Smooth muscle cell (in vitro differentiated cells): Measurements from ENCODE around the gene HDAC7. TPM values are rescaled to one million over a fixed set of nuclear protein-coding genes. Genes with fewer than 3 reads are reported as not detected.

ENCODE experiments used
- DNase-seq: peaks from one replicate; lab custom pipeline; 2025; ENCODE audit not compliant: unreplicated experiment; lab: John Stamatoyannopoulos, UW
- H2AFZ ChIP-seq: fragments of 200-600 bp; sonication (generic); 2 replicates; pipeline ENCODE4 v1.6.0; 2016; ENCODE audit warnings: antibody characterized with exemption, low read depth, mild to moderate bottlenecking
- H3F3A ChIP-seq: fragments of 200-600 bp; sonication (generic); 2 replicates; pipeline ENCODE4 v1.6.0; 2017; ENCODE audit warnings: antibody characterized with exemption, low read depth
- H3K27ac ChIP-seq: fragments of 200-600 bp; sonication (generic); 2 replicates; pipeline ENCODE4 v1.5.1; 2016; ENCODE audit warnings: low read depth, mild to moderate bottlenecking
- H3K27me3 ChIP-seq: fragments of 200-600 bp; sonication (generic); 2 replicates; pipeline ENCODE4 v1.6.1; 2016; ENCODE audit warnings: low read depth, mild to moderate bottlenecking
- H3K36me3 ChIP-seq: fragments of 200-600 bp; sonication (generic); 2 replicates; pipeline ENCODE4 v1.5.1; 2016; ENCODE audit warnings: low read depth
- H3K4me1 ChIP-seq: fragments of 200-600 bp; sonication (generic); 2 replicates; pipeline ENCODE4 v1.5.1; 2016; ENCODE audit warnings: low read depth
- H3K4me2 ChIP-seq: fragments of 200-600 bp; sonication (generic); 2 replicates; pipeline ENCODE4 v1.6.0; 2016; ENCODE audit warnings: mild to moderate bottlenecking
- H3K4me3 ChIP-seq: fragments of 200-600 bp; sonication (generic); 2 replicates; pipeline ENCODE4 v1.5.1; 2016; ENCODE audit warnings: mild to moderate bottlenecking
- H3K79me2 ChIP-seq: fragments of 200-600 bp; sonication (generic); 2 replicates; pipeline ENCODE4 v1.6.0; 2016; ENCODE audit warnings: low read depth, mild to moderate bottlenecking
- H3K9ac ChIP-seq: fragments of 200-600 bp; sonication (generic); 2 replicates; pipeline ENCODE4 v1.6.0; 2016; ENCODE audit warnings: low read depth
- H3K9me3 ChIP-seq: fragments of 200-600 bp; sonication (generic); replicated peaks from 2 replicates; pipeline ENCODE4 v1.5.1; 2016; ENCODE audit warnings: low read depth
- H4K20me1 ChIP-seq: fragments of 200-600 bp; sonication (generic); 2 replicates; pipeline ENCODE4 v1.6.0; 2016; ENCODE audit warnings: low read depth
- WGBS: methylation state at CpG from one replicate; pipeline ENCODE4 v1.1.7; 2016; ENCODE audit warnings: low lambda C conversion rate; 5-methylcytosine and 5-hydroxymethylcytosine counted together
- polyA plus RNA-seq: library from polyadenylated mRNA; unstranded; fragments of >200 nt; fragmentation: Nextera tagmentation; extraction: Ambion mirVana; gene quantifications from 2 replicates; pipeline ENCODE4 v1.2.1, GENCODE V29; 2016
- total RNA-seq: library from RNA; depleted of rRNA; stranded (reverse); fragments of >200 nt; gene quantifications from 2 replicates; pipeline ENCODE4 v1.2.3, GENCODE V29; 2014
- TF ChIP-seq, protein P1 (sequence below): fragments of 200-600 bp; sonication (generic); IDR thresholded peaks from 2 replicates; pipeline ENCODE4 v1.5.1; 2017; ENCODE audit warnings: borderline replicate concordance, mild to moderate bottlenecking, antibody characterized with exemption; ENCODE audit not compliant: insufficient read depth, poor library complexity, severe bottlenecking

The HDAC7 gene
- total and polyA plus RNA-seq, 2 experiments from 2014 or later: 24.1 to 32.4 TPM

DNA sequence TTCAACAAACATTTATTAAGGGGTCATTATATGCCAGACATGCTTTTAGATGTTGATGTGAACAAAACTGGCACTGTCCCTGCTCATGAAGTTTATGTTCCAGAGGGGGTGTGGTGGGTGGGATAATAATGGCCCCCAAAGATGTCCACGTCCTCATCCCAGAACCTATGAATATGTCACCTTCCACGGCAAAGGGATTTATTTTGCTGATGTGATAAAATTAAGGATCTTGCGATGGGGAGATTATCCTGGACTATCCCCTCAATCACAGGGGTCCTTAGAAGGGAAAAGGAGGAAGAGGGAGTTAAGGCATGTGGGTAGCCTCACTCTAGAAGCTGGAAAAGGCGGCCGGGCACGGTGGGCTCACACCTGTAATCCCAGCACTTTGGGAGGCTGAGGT, 48.4 kb downstream of the HDAC7 start:
- no peaks in the 10 kb centered on the region for H3K9me3 ChIP-seq
- H3K4me1 ChIP-seq: peaks cover 4% of the 10 kb centered on the region
- no peak overlapping the region for H3K27ac ChIP-seq
- no peaks in the 10 kb centered on the region for H4K20me1 ChIP-seq
- no peaks in the 10 kb centered on the region for H3K79me2 ChIP-seq
- TF ChIP-seq, protein P1, sequence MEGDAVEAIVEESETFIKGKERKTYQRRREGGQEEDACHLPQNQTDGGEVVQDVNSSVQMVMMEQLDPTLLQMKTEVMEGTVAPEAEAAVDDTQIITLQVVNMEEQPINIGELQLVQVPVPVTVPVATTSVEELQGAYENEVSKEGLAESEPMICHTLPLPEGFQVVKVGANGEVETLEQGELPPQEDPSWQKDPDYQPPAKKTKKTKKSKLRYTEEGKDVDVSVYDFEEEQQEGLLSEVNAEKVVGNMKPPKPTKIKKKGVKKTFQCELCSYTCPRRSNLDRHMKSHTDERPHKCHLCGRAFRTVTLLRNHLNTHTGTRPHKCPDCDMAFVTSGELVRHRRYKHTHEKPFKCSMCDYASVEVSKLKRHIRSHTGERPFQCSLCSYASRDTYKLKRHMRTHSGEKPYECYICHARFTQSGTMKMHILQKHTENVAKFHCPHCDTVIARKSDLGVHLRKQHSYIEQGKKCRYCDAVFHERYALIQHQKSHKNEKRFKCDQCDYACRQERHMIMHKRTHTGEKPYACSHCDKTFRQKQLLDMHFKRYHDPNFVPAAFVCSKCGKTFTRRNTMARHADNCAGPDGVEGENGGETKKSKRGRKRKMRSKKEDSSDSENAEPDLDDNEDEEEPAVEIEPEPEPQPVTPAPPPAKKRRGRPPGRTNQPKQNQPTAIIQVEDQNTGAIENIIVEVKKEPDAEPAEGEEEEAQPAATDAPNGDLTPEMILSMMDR: no peak
- H3K27me3 ChIP-seq: no peaks in the 10 kb centered on the region
- no peak for DNase-seq
- no peak overlapping the region for H3K4me3 ChIP-seq
- no peaks in the 10 kb centered on the region for H3F3A ChIP-seq
- no peak overlapping the region for H3K9ac ChIP-seq
- H2AFZ ChIP-seq: no peak overlapping the region
- H3K36me3 ChIP-seq: no peaks in the 10 kb centered on the region
- WGBS: 94% methylated on average over 6 of the region's 6 CpGs
- no peak overlapping the region for H3K4me2 ChIP-seq

DNA sequence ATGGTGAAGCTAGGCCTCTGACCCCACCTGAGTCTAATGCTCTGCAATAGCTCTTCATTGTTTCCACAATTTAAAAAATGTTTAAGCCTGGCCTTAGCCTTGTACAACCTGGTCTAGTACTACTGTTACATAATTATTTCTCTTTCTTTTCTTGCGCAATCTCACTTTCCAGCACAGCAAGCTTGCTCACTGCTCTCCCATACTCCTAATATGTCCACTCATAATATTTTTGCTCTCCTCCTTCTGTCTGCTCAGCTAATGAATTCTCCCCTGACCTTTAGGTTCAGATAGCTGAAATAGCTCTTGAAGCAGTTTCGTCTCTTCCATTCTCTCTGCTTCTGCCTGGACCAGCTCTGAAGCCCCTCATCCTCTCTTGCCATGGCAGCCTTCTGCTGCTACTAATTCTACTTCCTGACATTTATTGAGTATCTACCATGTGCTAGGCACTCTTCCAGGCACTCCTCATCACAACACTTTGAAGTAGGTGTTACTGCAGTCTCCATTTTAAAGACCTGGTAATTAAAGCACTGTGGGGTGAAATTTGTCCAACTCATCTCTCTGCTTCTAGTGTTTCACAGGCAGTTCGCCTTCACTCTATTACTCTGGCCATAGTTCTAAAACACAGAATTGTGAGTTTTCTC, 49.5 kb downstream of the HDAC7 start:
- no peak for DNase-seq
- WGBS: 88% methylated on average over 3 of the region's 3 CpGs
- peaks cover 4% of the 10 kb centered on the region for H3K4me1 ChIP-seq

DNA sequence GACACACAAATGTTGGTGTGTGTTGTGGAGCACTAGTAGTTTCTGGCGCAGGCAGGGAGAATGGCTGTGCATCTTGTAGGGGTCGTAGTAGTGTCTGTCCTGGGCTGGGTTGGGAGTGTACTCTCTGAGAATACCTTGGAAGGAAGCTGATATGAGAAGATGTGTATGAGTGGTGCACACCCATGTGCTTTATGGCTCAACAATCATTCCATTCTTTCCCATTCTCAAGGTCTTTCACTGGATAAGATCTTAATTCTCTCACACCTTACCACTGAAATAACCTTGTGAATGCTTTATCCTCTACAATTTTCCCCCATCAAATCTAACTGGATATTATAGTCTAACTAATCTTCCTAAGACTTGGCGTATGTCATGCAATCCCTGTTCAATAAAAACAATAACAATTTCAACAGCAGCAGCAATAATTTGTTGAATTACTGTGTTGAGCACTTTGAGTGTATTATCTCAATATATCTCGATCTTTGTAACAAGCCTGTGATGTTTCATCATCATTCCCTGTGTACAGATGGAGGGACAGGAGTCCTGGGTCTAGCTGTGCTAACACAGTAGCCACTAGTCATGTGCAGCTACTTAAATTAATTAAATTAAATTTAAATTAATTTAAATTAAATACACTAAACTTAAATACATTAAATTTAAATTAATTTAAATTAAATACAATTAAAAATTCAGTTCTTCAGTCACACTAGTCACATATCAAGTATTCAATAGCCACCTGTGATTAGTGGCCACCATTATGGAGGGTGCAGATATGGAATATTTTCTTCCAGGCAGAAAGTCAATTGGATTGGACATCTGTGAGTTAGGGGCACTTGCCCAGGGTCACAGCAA, 50.2 kb downstream of the HDAC7 start:
- Histone ChIP-seq H4K20me1 (no peaks in the 10 kb centered on the region), H3K4me1 (peaks cover 4% of the 10 kb centered on the region)
- TF ChIP-seq, protein P1: no peak

More for the DNA sequence above, 49.5 kb downstream of the HDAC7 start:
- Histone ChIP-seq H3K79me2 (no peaks in the 10 kb centered on the region), H3F3A (no peaks in the 10 kb centered on the region), H4K20me1 (no peaks in the 10 kb centered on the region), H3K36me3 (no peaks in the 10 kb centered on the region), H3K4me2 (no peak overlapping the region), H3K9me3 (no peaks in the 10 kb centered on the region), H3K9ac (no peak overlapping the region), H3K27ac (no peak overlapping the region), H2AFZ (no peak overlapping the region), H3K4me3 (no peak overlapping the region), H3K27me3 (no peaks in the 10 kb centered on the region)
- TF ChIP-seq, protein P1: no peak

More for the DNA sequence above, 50.2 kb downstream of the HDAC7 start:
- no peaks in the 10 kb centered on the region for H3K27me3 ChIP-seq
- H3K27ac ChIP-seq: no peak overlapping the region
- no peaks in the 10 kb centered on the region for H3K9me3 ChIP-seq
- no peak overlapping the region for H3K9ac ChIP-seq
- H2AFZ ChIP-seq: no peak overlapping the region
- WGBS: 91% methylated on average over 4 of the region's 4 CpGs
- DNase-seq: no peak
- no peaks in the 10 kb centered on the region for H3F3A ChIP-seq
- no peaks in the 10 kb centered on the region for H3K79me2 ChIP-seq
- no peak overlapping the region for H3K4me3 ChIP-seq
- no peaks in the 10 kb centered on the region for H3K36me3 ChIP-seq
- no peak overlapping the region for H3K4me2 ChIP-seq
